Neuronal stem cell (in vitro differentiated cells): ENCODE measurements around the gene FAM241A.

ENCODE experiments used
- DNase-seq: peaks from one replicate; pipeline ENCODE4 v3.0.0-alpha.2; 2013; ENCODE audit warnings: low spot score
- H2AFZ ChIP-seq: one replicate; pipeline ENCODE4 v1.6.1; 2013; ENCODE audit warnings: mild to moderate bottlenecking, low read length, inconsistent platforms
- H2AK5ac ChIP-seq: 2 replicates; pipeline ENCODE4 v1.6.1; 2013; ENCODE audit warnings: low read depth, mild to moderate bottlenecking, inconsistent platforms, low read length, moderate library complexity, mixed read lengths
- H2BK120ac ChIP-seq: 2 replicates; pipeline ENCODE4 v1.6.1; 2013; ENCODE audit warnings: low read depth, mild to moderate bottlenecking, inconsistent platforms, low read length, moderate library complexity, mixed read lengths
- H2BK12ac ChIP-seq: one replicate; pipeline ENCODE4 v1.6.1; 2013; ENCODE audit warnings: low read length, inconsistent platforms
- H2BK15ac ChIP-seq: 2 replicates; pipeline ENCODE4 v1.6.1; 2013; ENCODE audit warnings: mild to moderate bottlenecking, low read length, inconsistent platforms, mixed read lengths
- H2BK5ac ChIP-seq: one replicate; pipeline ENCODE4 v1.6.1; 2013; ENCODE audit warnings: inconsistent platforms, mild to moderate bottlenecking, low read length, moderate library complexity
- H3K14ac ChIP-seq: one replicate; pipeline ENCODE4 v1.6.1; 2013; ENCODE audit warnings: low read length, inconsistent platforms
- H3K18ac ChIP-seq: 2 replicates; pipeline ENCODE4 v1.6.1; 2013; ENCODE audit warnings: low read length, inconsistent platforms
- H3K23ac ChIP-seq: 2 replicates; pipeline ENCODE4 v1.6.1; 2013; ENCODE audit warnings: low read depth, mild to moderate bottlenecking, mixed read lengths, low read length, inconsistent platforms; ENCODE audit not compliant: poor library complexity
- H3K27ac ChIP-seq: replicated peaks from 3 replicates; pipeline ENCODE4 v1.5.1; 2013; ENCODE audit warnings: low read length, inconsistent platforms
- H3K27me3 ChIP-seq, 3 experiments: 2 replicates each; pipeline ENCODE4 v1.6.1; 2013; ENCODE audit warnings: low read length in 3 of 3, mild to moderate bottlenecking in 2 of 3, inconsistent platforms in 1 of 3, low read depth in 1 of 3, mixed read lengths in 1 of 3, moderate library complexity in 1 of 3; ENCODE audit not compliant: control insufficient read depth in 3 of 3, insufficient read depth in 3 of 3
- H3K36me3 ChIP-seq, 2 donors: replicated peaks in 1 of 2; 2 replicates each; pipeline ENCODE4 v1.6.1; 2013; ENCODE audit warnings: low read length in 2 of 2; ENCODE audit not compliant: control insufficient read depth in 2 of 2, insufficient read depth in 2 of 2
- H3K4ac ChIP-seq: 2 replicates; pipeline ENCODE4 v1.6.1; 2013; ENCODE audit warnings: inconsistent platforms, mild to moderate bottlenecking, low read length, moderate library complexity
- H3K4me1 ChIP-seq, 2 donors: 1 replicate in 1 of 2; 2 replicates in 1 of 2; pipeline ENCODE4 v1.6.1; 2013; ENCODE audit warnings: low read length in 2 of 2, low read depth in 1 of 2; ENCODE audit not compliant: control insufficient read depth in 2 of 2, insufficient read depth in 1 of 2
- H3K4me2 ChIP-seq: one replicate; pipeline ENCODE4 v1.6.1; 2013; ENCODE audit warnings: mild to moderate bottlenecking, low read length, inconsistent platforms; ENCODE audit not compliant: insufficient read depth, poor library complexity, severe bottlenecking
- H3K4me3 ChIP-seq, 2 donors: 2 replicates each; pipeline ENCODE4 v1.5.1; 2013; ENCODE audit warnings: low read length in 2 of 2, mild to moderate bottlenecking in 2 of 2, inconsistent platforms in 1 of 2, moderate library complexity in 1 of 2
- H3K79me1 ChIP-seq: one replicate; pipeline ENCODE4 v1.6.1; 2013; ENCODE audit warnings: low read depth, mild to moderate bottlenecking, inconsistent platforms, low read length, moderate library complexity
- H3K9ac ChIP-seq: one replicate; pipeline ENCODE4 v1.6.1; 2013; ENCODE audit warnings: mild to moderate bottlenecking, low read depth, low read length, inconsistent platforms; ENCODE audit not compliant: poor library complexity
- H3K9me3 ChIP-seq, 2 donors: replicated peaks in 1 of 2; 2 replicates each; pipeline versions ENCODE3 to v1.6.1; 2013; ENCODE audit warnings: low read length in 2 of 2, mild to moderate bottlenecking in 2 of 2, inconsistent platforms in 1 of 2, low read depth in 1 of 2, mixed read lengths in 1 of 2, moderate library complexity in 1 of 2; ENCODE audit not compliant: control insufficient read depth in 2 of 2, insufficient read depth in 1 of 2
- H4K8ac ChIP-seq: one replicate; pipeline ENCODE4 v1.6.1; 2013; ENCODE audit warnings: low read depth, mild to moderate bottlenecking, inconsistent platforms, low read length, moderate library complexity
- H4K91ac ChIP-seq: one replicate; pipeline ENCODE4 v1.6.1; 2013; ENCODE audit warnings: low read length, low read depth, mild to moderate bottlenecking, inconsistent platforms; ENCODE audit not compliant: poor library complexity
- WGBS, 2 donors: extraction: QIAGEN DNeasy Blood & Tissue Kit; methylation state at CpG; one replicate each; pipeline ENCODE4 v1.1.7; 2013; ENCODE audit warnings: missing lambda C conversion rate in 2 of 2, mixed read lengths in 1 of 2; ENCODE audit not compliant: insufficient read length in 2 of 2, insufficient replicate concordance in 1 of 2; ENCODE audit errors: extremely low coverage in 2 of 2; 5-methylcytosine and 5-hydroxymethylcytosine counted together

Gene FAM241A

GRCh38 chr4:112213091-112213490, 67.8 kb downstream of the FAM241A start:
- Histone ChIP-seq H3K4me2 (no peak overlapping the region), H3K9me3 (no peaks in the 10 kb centered on the region), H3K4me3 (no peak overlapping the region), H2AFZ (no peak overlapping the region), H3K27ac (no peak overlapping the region), H2BK120ac (no peak overlapping the region), H2BK5ac (no peak overlapping the region), H3K9ac (no peak overlapping the region), H3K27me3 (peaks cover 0 to 3% (median 0%) of the 10 kb centered on the region in 3 experiments), H2BK15ac (no peak overlapping the region), H2AK5ac (no peak overlapping the region), H3K14ac (no peak overlapping the region), H3K18ac (no peak overlapping the region), H3K23ac (no peak overlapping the region), H2BK12ac (no peak overlapping the region), H3K79me1 (no peaks in the 10 kb centered on the region), H4K91ac (no peak overlapping the region), H3K4me1 (no peaks in the 10 kb centered on the region), H4K8ac (no peak overlapping the region), H3K36me3 (no peaks in the 10 kb centered on the region), H3K4ac (no peak overlapping the region)
- WGBS, 2 donors: no CpG with 5 or more reads among the region's 2 CpGs
- no peak for DNase-seq

GRCh38 chr4:112213856-112214255, 68.6 kb downstream of the FAM241A start:
- H3K14ac ChIP-seq: no peak overlapping the region
- H4K91ac ChIP-seq: no peak overlapping the region
- no peak overlapping the region for H3K9ac ChIP-seq
- WGBS, 2 donors: no CpG with 5 or more reads among the region's 3 CpGs
- no peak overlapping the region for H3K23ac ChIP-seq
- H3K18ac ChIP-seq: no peak overlapping the region
- no peaks in the 10 kb centered on the region for H3K79me1 ChIP-seq
- H3K4me3 ChIP-seq: no peak overlapping the region
- H3K4me2 ChIP-seq: no peak overlapping the region
- no peak overlapping the region for H2BK5ac ChIP-seq
- no peak overlapping the region for H2BK12ac ChIP-seq
- no peak overlapping the region for H3K27ac ChIP-seq
- no peak for DNase-seq
- no peak overlapping the region for H2BK15ac ChIP-seq
- H3K36me3 ChIP-seq: no peaks in the 10 kb centered on the region
- H3K9me3 ChIP-seq: no peaks in the 10 kb centered on the region
- no peak overlapping the region for H2AK5ac ChIP-seq
- H2BK120ac ChIP-seq: no peak overlapping the region
- H3K4ac ChIP-seq: no peak overlapping the region
- peaks cover 0 to 3% (median 0%) of the 10 kb centered on the region in 3 experiments for H3K27me3 ChIP-seq
- H4K8ac ChIP-seq: no peak overlapping the region
- H2AFZ ChIP-seq: no peak overlapping the region
- H3K4me1 ChIP-seq: no peaks in the 10 kb centered on the region

GRCh38 chr4:112214390-112215264, 69.4 kb downstream of the FAM241A start:
- H3K27me3 ChIP-seq: peaks cover 0 to 3% (median 0%) of the 10 kb centered on the region in 3 experiments
- H3K23ac ChIP-seq: no peak overlapping the region
- H2AK5ac ChIP-seq: no peak overlapping the region
- no peak overlapping the region for H2BK15ac ChIP-seq
- no peak overlapping the region for H2BK5ac ChIP-seq
- no peak overlapping the region for H3K18ac ChIP-seq
- H3K9me3 ChIP-seq: no peaks in the 10 kb centered on the region
- no peaks in the 10 kb centered on the region for H3K36me3 ChIP-seq
- H3K14ac ChIP-seq: no peak overlapping the region
- H3K4ac ChIP-seq: no peak overlapping the region
- no peak overlapping the region for H2BK12ac ChIP-seq
- H3K4me1 ChIP-seq: no peaks in the 10 kb centered on the region
- no peak overlapping the region for H4K91ac ChIP-seq
- H3K9ac ChIP-seq: no peak overlapping the region
- H3K4me3 ChIP-seq: no peak overlapping the region
- DNase-seq: no peak
- no peak overlapping the region for H4K8ac ChIP-seq
- H2AFZ ChIP-seq: no peak overlapping the region
- H3K79me1 ChIP-seq: no peaks in the 10 kb centered on the region
- H3K4me2 ChIP-seq: no peak overlapping the region
- no peak overlapping the region for H3K27ac ChIP-seq
- H2BK120ac ChIP-seq: no peak overlapping the region

GRCh38 chr4:112219826-112220366, 74.6 kb downstream of the FAM241A start:
- Histone ChIP-seq H2BK12ac (no peak overlapping the region), H3K27ac (no peak overlapping the region), H3K9ac (no peak overlapping the region), H3K9me3 (peaks cover 0 to 2% of the 10 kb centered on the region in 2 donors), H2AK5ac (no peak overlapping the region), H3K4ac (no peak overlapping the region), H3K4me3 (no peak overlapping the region), H3K79me1 (peaks cover 3% of the 10 kb centered on the region), H3K36me3 (no peaks in the 10 kb centered on the region), H2BK120ac (no peak overlapping the region), H3K14ac (no peak overlapping the region), H3K4me1 (no peaks in the 10 kb centered on the region), H3K23ac (no peak overlapping the region), H3K18ac (no peak overlapping the region), H2BK5ac (no peak overlapping the region), H4K8ac (no peak overlapping the region), H2AFZ (no peak overlapping the region), H3K27me3 (peaks cover 0 to 3% (median 0%) of the 10 kb centered on the region in 3 experiments), H3K4me2 (no peak overlapping the region), H4K91ac (no peak overlapping the region), H2BK15ac (no peak overlapping the region)
- no peak for DNase-seq
- WGBS, 2 donors: no CpG with 5 or more reads among the region's 7 CpGs
